Suprapubic skin (tissue), 4 donors: Measurements from ENCODE around the gene TTC28. TPM values are rescaled to one million over a fixed set of nuclear protein-coding genes. Genes with fewer than 3 reads are reported as not detected.

ENCODE experiments used
- DNase-seq, 2 donors: peaks; one replicate each; pipeline ENCODE4 v3.0.0-alpha.2; 2019; ENCODE audit warnings: low spot score in 2 of 2
- H3K27ac ChIP-seq: fragments of 200-600 bp; sonication (generic); one replicate; pipeline ENCODE4 v1.5.1; 2019
- H3K27me3 ChIP-seq: fragments of 200-600 bp; sonication (generic); one replicate; pipeline ENCODE4 v1.5.1; 2019
- H3K36me3 ChIP-seq: fragments of 200-600 bp; sonication (generic); one replicate; pipeline ENCODE4 v1.5.1; 2019
- H3K4me1 ChIP-seq: fragments of 200-600 bp; sonication (generic); one replicate; pipeline ENCODE4 v1.5.1; 2019
- H3K4me3 ChIP-seq: fragments of 200-600 bp; sonication (generic); one replicate; pipeline ENCODE4 v1.5.1; 2019; ENCODE audit warnings: mild to moderate bottlenecking
- H3K9me3 ChIP-seq: fragments of 200-600 bp; sonication (generic); one replicate; pipeline ENCODE4 v1.5.1; 2019
- CTCF ChIP-seq, 2 donors: fragments of 200-600 bp in 1 of 2; fragments of 450-650 bp in 1 of 2; sonication (generic) in 1 of 2; IDR thresholded peaks; one replicate each; pipeline ENCODE4 v1.5.1; 2016 to 2019; ENCODE audit warnings: antibody characterized with exemption in 2 of 2, mild to moderate bottlenecking in 1 of 2, moderate library complexity in 1 of 2
- EP300 ChIP-seq: sonication (generic); formaldehyde crosslinking; IDR thresholded peaks from one replicate; pipeline ENCODE4 v1.6.1; 2017; ENCODE audit warnings: antibody characterized with exemption
- POLR2A ChIP-seq, 2 donors: fragments of 450-650 bp; IDR thresholded peaks; one replicate each; pipeline ENCODE4 v1.6.1; 2017; ENCODE audit warnings: antibody characterized with exemption in 2 of 2, mild to moderate bottlenecking in 2 of 2, moderate library complexity in 2 of 2
- POLR2AphosphoS5 ChIP-seq, 3 donors: sonication (generic); formaldehyde crosslinking; IDR thresholded peaks; one replicate each; pipeline ENCODE4 v1.6.1; 2017; ENCODE audit warnings: antibody characterized with exemption in 3 of 3
- WGBS: methylation state at CpG from one replicate; pipeline ENCODE4 v1.1.5; 2018; 5-methylcytosine and 5-hydroxymethylcytosine counted together
- total RNA-seq, 4 donors: library from RNA; depleted of rRNA; stranded (reverse); fragments of >200 nt; gene quantifications; one replicate each; pipeline ENCODE4 v1.1.0, GENCODE V29; 2016

TTC28 gene
- total RNA-seq, 4 donors from 2014 or later = 8.1 to 23.1 (median 11.7) TPM

- WGBS = 97% methylated on average over 2 of the region's 2 CpGs
- no peaks in the 10 kb centered on the region for H3K36me3 ChIP-seq
- DNase-seq = no peak
- no peak overlapping the region for H3K4me3 ChIP-seq
- no peaks in the 10 kb centered on the region for H3K4me1 ChIP-seq
- no peak overlapping the region for H3K27ac ChIP-seq
- no peaks in the 10 kb centered on the region for H3K27me3 ChIP-seq
- no peak for TF ChIP-seq POLR2AphosphoS5 (IDR thresholded peaks at IDR 0.05)
- TF ChIP-seq EP300 = no peak
- H3K9me3 ChIP-seq = no peaks in the 10 kb centered on the region
Observed at GRCh38 chr22:28639321-28639720, 40.3 kb downstream of the TTC28 start.

- Histone ChIP-seq H3K4me1 (no peaks in the 10 kb centered on the region), H3K4me3 (no peak overlapping the region)
- 94% methylated on average over 8 of the region's 8 CpGs for WGBS
Observed at GRCh38 chr22:28637225-28637624, 42.4 kb downstream of the TTC28 start.

GRCh38 chr22:28630177-28630574, 49.5 kb downstream of the TTC28 start:
- 75% methylated on average over 1 of the region's 1 CpG for WGBS
- TF ChIP-seq EP300 (no peak), POLR2AphosphoS5 (IDR thresholded peaks at IDR 0.05) (no peak), CTCF (IDR thresholded peaks at IDR 0.05) (no peak), POLR2A (IDR thresholded peaks at IDR 0.05) (no peak)
- Histone ChIP-seq H3K27ac (no peak overlapping the region), H3K27me3 (no peaks in the 10 kb centered on the region), H3K4me1 (no peaks in the 10 kb centered on the region), H3K4me3 (no peak overlapping the region), H3K36me3 (no peaks in the 10 kb centered on the region), H3K9me3 (no peaks in the 10 kb centered on the region)
- no peak for DNase-seq

More at GRCh38 chr22:28637225-28637624, 42.4 kb downstream of the TTC28 start:
- TF ChIP-seq POLR2AphosphoS5 (IDR thresholded peaks at IDR 0.05) (no peak), CTCF (IDR thresholded peaks at IDR 0.05) (no peak), POLR2A (IDR thresholded peaks at IDR 0.05) (no peak), EP300 (no peak)
- Histone ChIP-seq H3K36me3 (no peaks in the 10 kb centered on the region), H3K9me3 (no peaks in the 10 kb centered on the region), H3K27me3 (no peaks in the 10 kb centered on the region), H3K27ac (no peak overlapping the region)
- no peak for DNase-seq

GRCh38 chr22:28629420-28630176, 50.0 kb downstream of the TTC28 start:
- no peaks in the 10 kb centered on the region for H3K4me1 ChIP-seq
- H3K9me3 ChIP-seq = no peaks in the 10 kb centered on the region
- TF ChIP-seq POLR2A (IDR thresholded peaks at IDR 0.05) (no peak), POLR2AphosphoS5 (IDR thresholded peaks at IDR 0.05) (no peak), CTCF (IDR thresholded peaks at IDR 0.05) (no peak), EP300 (no peak)
- H3K27ac ChIP-seq = no peak overlapping the region
- H3K4me3 ChIP-seq = no peak overlapping the region
- no peak for DNase-seq
- H3K36me3 ChIP-seq = no peaks in the 10 kb centered on the region
- no peaks in the 10 kb centered on the region for H3K27me3 ChIP-seq
- 87% methylated on average over 4 of the region's 4 CpGs for WGBS

- TF ChIP-seq POLR2A (IDR thresholded peaks at IDR 0.05) = no peak
- TF ChIP-seq POLR2AphosphoS5 (IDR thresholded peaks at IDR 0.05) = no peak
- TF ChIP-seq CTCF (IDR thresholded peaks at IDR 0.05) = no peak
- TF ChIP-seq EP300 = no peak
- Histone ChIP-seq H3K27ac (no peak overlapping the region), H3K4me1 (no peaks in the 10 kb centered on the region), H3K9me3 (no peaks in the 10 kb centered on the region), H3K36me3 (no peaks in the 10 kb centered on the region), H3K4me3 (no peak overlapping the region), H3K27me3 (no peaks in the 10 kb centered on the region)
- WGBS = 95% methylated on average over 1 of the region's 1 CpG
- no peak for DNase-seq
Observed at GRCh38 chr22:28628766-28629165, 50.9 kb downstream of the TTC28 start.
